GM18868 (cell line): Measurements from ENCODE around the gene RFPL4AL1.

Source experiments
- ATAC-seq: cut with Tn5 transposase; IDR thresholded peaks from one replicate; pipeline ENCODE4 v1.9.1; 2021; ENCODE audit warnings: mild to moderate bottlenecking, moderate library complexity; ENCODE audit not compliant: unreplicated experiment

RFPL4AL1 gene

GRCh38 chr19:55820037-55820436 lies 51.1 kb downstream of the RFPL4AL1 start:
- peak; percentile 41 for ATAC-seq
